Measurements from ENCODE around the gene SH3BGR. TPM values are rescaled to one million over a fixed set of nuclear protein-coding genes. Genes with fewer than 3 reads are reported as not detected.

SH3BGR gene
- total and polyA plus RNA-seq, 2 of the 8 experiments (the other 6 are each of a cell fraction or from before 2014, with no cell fraction given), result 2.1 to 5.9 TPM

DNA sequence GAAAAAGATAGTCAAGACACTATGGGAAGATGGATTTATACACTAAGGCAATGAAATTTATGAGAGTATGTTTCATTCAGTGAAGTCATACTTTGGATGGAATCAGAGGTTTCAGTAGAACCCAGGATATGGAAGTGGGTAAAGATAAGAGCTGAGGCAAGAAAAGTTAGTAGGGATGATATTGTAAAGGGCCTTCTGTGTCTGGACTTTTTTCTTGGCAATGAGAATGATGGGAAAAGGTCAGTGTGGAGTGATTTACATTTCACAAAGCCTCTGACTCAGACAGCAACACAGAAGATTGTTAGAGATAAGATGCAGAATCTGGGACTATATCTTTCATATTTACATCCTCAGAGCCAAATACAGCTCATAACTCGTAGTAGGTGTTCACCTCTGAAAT, 32.1 kb downstream of the SH3BGR start (continued):
- no peak for TF ChIP-seq KDM5A (IDR thresholded peaks at IDR 0.05; ENCODE audit: low read length)
- TF ChIP-seq, protein P1, sequence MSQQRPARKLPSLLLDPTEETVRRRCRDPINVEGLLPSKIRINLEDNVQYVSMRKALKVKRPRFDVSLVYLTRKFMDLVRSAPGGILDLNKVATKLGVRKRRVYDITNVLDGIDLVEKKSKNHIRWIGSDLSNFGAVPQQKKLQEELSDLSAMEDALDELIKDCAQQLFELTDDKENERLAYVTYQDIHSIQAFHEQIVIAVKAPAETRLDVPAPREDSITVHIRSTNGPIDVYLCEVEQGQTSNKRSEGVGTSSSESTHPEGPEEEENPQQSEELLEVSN (IDR thresholded peaks at IDR 0.05), result no peak
